NCI-H1694 (cell line): Measurements from ENCODE around the gene RNF144A.
A peak's percentile ranks its signal among the peaks of the same experiment; 100 is the strongest.

ENCODE experiments used
- DNase-seq: peaks from one replicate; lab custom pipeline; 2025; lab: John Stamatoyannopoulos, UW

Gene RNF144A

DNA sequence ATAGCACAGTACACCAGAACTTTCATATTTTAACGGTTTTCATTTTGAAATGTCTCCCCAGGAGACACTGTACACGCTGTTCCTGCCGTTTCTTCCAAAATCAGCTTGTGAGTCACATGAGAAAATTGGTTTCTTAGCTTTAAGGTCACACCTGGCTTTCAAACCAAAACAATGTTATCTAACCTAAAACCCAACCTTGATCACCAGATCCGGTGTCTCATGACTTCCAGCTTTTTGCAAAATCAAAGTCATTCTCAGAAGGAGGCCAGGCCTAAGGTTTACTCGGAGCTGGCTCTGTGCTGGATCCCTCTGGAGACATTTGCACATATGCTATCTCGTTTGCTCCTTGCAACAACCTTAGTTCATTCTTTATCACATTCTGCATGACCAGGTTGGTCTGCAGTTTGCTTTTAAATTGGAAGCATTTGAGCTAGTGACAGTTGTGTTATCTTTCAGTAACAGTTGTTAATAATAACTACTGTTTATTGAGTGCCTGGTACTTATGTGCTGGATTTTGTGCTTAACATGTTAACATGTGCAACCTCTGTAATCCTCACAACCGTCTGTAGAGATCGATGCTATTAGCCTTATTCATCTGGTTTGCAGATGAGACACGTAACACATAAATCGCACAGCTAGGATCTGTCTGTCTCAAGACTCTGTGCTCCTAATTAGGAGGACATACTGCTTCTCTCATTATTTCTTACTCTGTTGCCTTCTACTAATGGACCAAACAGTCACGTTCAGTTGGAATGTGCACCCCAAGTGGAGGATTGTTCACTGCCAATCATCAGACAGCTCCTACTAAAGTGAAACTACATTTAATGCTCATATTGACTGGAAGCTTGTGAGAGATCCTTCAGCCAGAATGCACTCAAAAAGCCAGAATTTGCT lies 105.5 kb downstream of the RNF144A start:
- no peak for DNase-seq

- no peak for DNase-seq
Observed at GRCh38 chr2:7023542-7023941, 106.3 kb downstream of the RNF144A start.

DNA sequence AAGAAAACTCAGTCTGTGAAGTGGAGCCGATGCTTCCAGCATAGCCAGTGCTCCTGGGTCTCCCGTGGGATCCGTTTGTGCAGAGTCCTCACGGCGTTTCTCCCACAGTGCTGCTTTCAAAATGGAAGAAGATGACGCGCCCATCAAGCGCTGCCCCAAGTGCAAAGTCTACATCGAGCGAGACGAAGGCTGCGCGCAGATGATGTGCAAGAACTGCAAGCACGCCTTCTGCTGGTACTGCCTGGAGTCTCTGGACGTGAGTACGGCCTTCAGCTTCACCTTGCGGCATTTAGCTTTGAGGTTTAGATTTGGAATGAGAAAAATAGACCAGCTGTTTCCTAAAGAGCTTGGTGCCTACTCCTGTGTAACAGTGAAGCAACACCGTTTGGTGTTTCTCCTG lies 107.0 kb downstream of the RNF144A start:
- DNase-seq: no peak

- DNase-seq: no peak
Observed at GRCh38 chr2:7025082-7025481, 107.9 kb downstream of the RNF144A start.

DNA sequence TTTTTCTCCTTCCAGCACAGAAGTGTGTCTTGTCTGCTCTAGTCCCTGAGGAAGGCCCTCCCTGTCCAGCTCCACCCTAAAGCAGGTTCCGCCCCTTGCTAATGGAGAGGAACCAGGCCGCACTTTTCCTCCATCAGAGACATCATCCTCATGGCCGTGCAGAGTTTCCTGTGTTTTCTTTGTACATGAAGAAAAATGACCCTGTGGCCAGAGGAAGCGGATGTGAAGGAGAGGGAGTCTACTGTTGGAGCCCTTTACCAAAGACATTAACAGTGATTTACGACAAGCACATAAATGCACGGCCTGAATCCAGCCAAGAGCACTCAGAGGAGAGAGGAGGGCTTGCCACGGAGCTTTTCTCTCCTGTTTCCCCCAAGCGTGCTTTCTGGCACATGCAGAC lies 109.5 kb downstream of the RNF144A start:
- DNase-seq: no peak

- no peak for DNase-seq
Observed at GRCh38 chr2:7027411-7027810, 110.2 kb downstream of the RNF144A start.

- no peak for DNase-seq
Observed at GRCh38 chr2:7027956-7028655, 110.9 kb downstream of the RNF144A start.

GRCh38 chr2:7028846-7029245 lies 111.6 kb downstream of the RNF144A start:
- DNase-seq: no peak

DNA sequence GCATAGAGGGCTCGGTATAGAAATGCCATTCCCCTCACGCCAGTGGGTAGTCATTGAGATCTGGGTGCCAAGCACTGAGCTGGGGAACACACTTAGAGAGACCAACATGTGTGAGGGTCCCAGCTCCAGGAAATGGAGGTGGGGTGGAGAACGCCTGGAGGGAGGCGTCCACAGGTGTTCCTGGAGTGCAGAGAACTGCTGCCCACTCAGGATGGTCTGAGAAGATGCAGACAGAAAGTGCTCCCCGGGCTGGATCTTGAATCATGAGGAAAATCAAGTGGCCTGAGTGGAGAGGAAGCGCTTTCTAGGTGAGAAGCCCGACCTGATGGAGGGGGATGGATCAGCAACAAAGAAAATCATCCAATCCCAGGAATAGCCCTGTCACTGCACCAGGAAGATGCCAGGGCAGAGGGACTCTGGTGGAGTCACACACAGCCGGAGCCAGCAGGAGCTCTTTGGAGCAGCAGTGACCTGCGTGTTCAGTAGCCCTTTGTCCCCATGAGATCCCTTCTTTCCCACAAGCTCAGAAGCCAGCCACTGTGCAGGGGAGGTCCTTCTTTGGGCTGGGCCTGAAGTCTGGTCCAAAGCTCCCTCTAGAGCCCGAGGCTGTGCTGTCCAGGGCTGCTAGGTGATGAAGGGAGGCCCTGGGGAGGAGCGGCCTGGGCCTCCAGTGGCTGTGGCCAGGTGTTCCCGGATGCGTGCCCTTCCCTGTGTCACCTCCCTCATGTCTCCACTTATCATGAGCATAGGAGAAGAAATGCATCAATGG lies 112.3 kb downstream of the RNF144A start:
- no peak for DNase-seq

- no peak for DNase-seq
Observed at GRCh38 chr2:7030810-7031209, 113.6 kb downstream of the RNF144A start.

GRCh38 chr2:7031547-7032245 lies 114.5 kb downstream of the RNF144A start:
- DNase-seq: peak; percentile 92

DNA sequence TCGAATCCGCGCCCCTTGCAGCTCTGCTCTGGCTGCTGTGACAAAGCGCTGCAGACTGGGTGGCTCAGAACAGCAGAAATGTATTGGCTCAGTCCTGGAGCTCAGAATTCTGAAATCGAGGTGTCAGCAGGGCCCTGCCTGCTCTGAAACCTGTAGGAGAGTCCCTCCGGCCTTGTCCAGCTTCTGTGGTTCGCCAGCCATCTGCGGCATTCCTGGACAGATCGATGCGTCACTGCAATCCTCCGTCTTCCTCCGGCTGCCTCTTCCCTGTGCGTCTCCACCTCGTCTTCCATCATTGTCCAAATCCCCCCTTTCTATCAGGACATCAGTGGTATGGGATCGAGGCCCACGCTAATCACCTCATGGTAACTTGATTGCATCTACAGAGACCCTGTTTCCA lies 115.2 kb downstream of the RNF144A start:
- no peak for DNase-seq

GRCh38 chr2:7033136-7033960 lies 116.1 kb downstream of the RNF144A start:
- no peak for DNase-seq

GRCh38 chr2:7034303-7034702 lies 117.1 kb downstream of the RNF144A start:
- DNase-seq: peak; percentile 20

GRCh38 chr2:7035884-7036283 lies 118.7 kb downstream of the RNF144A start:
- DNase-seq: no peak

DNA sequence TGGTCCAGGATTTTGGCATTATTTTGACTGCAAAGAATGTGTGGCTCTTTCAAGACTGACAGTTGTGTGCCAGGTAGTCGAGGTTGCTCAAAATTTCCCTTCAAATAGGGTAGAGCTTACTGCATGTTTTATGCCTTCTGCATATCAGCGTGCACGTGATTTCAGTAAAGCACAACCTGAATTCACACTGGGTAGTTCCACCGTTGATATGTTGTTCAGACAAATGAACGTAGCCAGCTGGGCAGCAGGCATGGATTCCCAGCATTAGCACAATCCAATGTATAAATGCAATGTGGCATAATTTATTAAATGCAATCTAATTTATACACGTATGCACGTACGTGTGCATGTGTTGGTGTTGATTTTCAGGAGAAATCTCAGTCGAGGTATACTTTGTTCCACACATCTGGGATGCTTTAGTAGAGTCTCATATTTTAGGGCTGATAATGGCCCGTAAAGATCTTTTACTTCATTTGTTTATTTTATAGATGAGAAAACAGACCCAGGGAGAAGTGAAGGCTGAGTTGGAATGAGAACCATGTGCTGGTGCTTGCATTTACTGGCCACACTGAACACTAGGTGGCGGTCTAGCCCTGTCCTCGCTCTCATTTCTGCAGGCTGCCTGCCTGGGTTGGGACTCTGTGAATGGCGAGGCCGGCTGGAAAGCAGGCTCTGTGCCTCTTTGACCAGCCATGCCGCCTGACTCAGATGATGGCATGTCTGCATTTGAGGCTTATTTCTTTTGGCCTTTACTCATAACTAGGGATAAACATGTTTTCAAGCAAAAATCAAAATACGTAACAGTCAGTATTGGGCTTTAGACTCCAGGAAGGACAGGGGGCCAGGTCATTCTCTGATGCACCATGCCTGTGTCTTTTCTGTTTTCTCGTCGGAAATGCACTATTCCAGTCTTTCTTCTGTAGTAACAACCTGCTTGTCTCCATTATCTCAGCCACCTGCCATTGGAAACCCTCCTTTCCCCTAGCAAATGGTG lies 120.4 kb downstream of the RNF144A start:
- DNase-seq: peak; percentile 71

GRCh38 chr2:7040547-7040946 lies 123.3 kb downstream of the RNF144A start:
- DNase-seq: no peak

DNA sequence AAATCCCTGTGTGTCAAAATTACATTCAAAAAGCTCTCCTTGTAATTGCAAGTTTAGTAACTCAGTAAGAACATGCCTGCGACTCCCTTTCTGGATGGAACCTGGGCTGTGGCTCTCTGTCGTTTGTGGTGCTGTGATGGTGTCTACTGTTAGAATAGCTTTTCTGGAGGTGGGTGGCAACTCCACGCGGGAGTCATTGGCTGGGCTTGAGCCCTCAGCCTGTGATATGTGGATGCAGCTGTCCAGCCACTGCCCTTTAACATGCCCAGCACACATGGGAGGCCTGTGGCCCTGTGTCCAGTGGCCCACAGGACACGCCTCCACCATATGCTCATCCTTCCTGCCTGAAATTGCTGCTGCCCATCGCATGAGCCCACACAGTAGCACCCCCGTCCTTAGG lies 124.2 kb downstream of the RNF144A start:
- DNase-seq: no peak

- no peak for DNase-seq
Observed at GRCh38 chr2:7043690-7044089, 126.5 kb downstream of the RNF144A start.
